OCI-LY7 (cell line): ENCODE results near the gene GPRC5D. TPM values are rescaled to one million over a fixed set of nuclear protein-coding genes. Genes with fewer than 3 reads are reported as not detected.

Experiments used
- Bru-seq: library from RNA; stranded (reverse); fragments of 400-500 nt; gene quantifications from one replicate; lab custom pipeline; 2021; lab: Mats Ljungman, UMichigan
- BruChase-seq, 2 experiments: library from RNA; stranded (reverse); fragments of 400-500 nt; gene quantifications; one replicate each; lab custom pipeline; 2021; lab: Mats Ljungman, UMichigan
- BruUV-seq: library from RNA; stranded (reverse); fragments of 400-500 nt; replicated peaks from 2 replicates; lab custom pipeline; 2021; lab: Mats Ljungman, UMichigan
- CTCF ChIA-PET: fragments of 300-600 bp; sonication (Branson Sonifier 250); formaldehyde crosslinking; loops from one replicate; lab custom pipeline; 2022; ENCODE audit warnings: antibody characterized with exemption; ENCODE audit not compliant: unreplicated experiment; lab: Charles Lee
- POLR2A ChIA-PET: fragments of 300-600 bp; sonication (Branson Sonifier 250); formaldehyde crosslinking; loops from one replicate; lab custom pipeline; 2022; ENCODE audit warnings: antibody characterized with exemption; lab: Charles Lee
- DNase-seq: peaks from one replicate; pipeline ENCODE4 v3.0.0-alpha.2; 2015; ENCODE audit warnings: low spot score
- H2AFZ ChIP-seq: fragments of 200-600 bp; sonication (generic), shearing (Covaris generic); 2 replicates; pipeline ENCODE4 v1.6.1; 2014; ENCODE audit warnings: mild to moderate bottlenecking, antibody characterized with exemption, low read length, moderate library complexity
- H3K27ac ChIP-seq: fragments of 200-600 bp; sonication (generic); 2 replicates; pipeline ENCODE4 v1.5.1; 2014; ENCODE audit warnings: mixed run types, low read depth, mild to moderate bottlenecking, moderate library complexity, low read length, inconsistent platforms; ENCODE audit not compliant: poor library complexity, severe bottlenecking
- H3K36me3 ChIP-seq: fragments of 200-600 bp; sonication (generic); 2 replicates; pipeline ENCODE4 v1.6.1; 2014; ENCODE audit warnings: mild to moderate bottlenecking, antibody characterized with exemption, low read length, moderate library complexity, mixed read lengths; ENCODE audit not compliant: insufficient read depth
- H3K4me1 ChIP-seq: fragments of 200-600 bp; sonication (generic); 2 replicates; pipeline ENCODE4 v1.5.1; 2014; ENCODE audit warnings: mild to moderate bottlenecking, low read length; ENCODE audit not compliant: insufficient read depth, poor library complexity, severe bottlenecking
- H3K4me2 ChIP-seq: fragments of 200-600 bp; sonication (generic); 2 replicates; pipeline ENCODE4 v1.6.1; 2014; ENCODE audit warnings: mild to moderate bottlenecking, low read length
- H3K4me3 ChIP-seq: fragments of 200-600 bp; sonication (generic); 2 replicates; pipeline ENCODE4 v1.5.1; 2014; ENCODE audit warnings: mild to moderate bottlenecking, low read depth, low read length; ENCODE audit not compliant: poor library complexity, severe bottlenecking
- H3K79me2 ChIP-seq: fragments of 200-600 bp; sonication (generic); 2 replicates; pipeline ENCODE4 v1.6.1; 2016; ENCODE audit warnings: low read depth, mild to moderate bottlenecking, low read length, moderate library complexity, mixed read lengths; ENCODE audit not compliant: insufficient read depth
- H3K9me2 ChIP-seq: fragments of 200-600 bp; sonication (generic); 2 replicates; pipeline ENCODE4 v1.6.1; 2016; ENCODE audit warnings: mild to moderate bottlenecking, low read length, mixed read lengths; ENCODE audit not compliant: insufficient read depth
- H3K9me3 ChIP-seq: fragments of 200-600 bp; sonication (generic); 2 replicates; pipeline ENCODE4 v1.6.1; 2014; ENCODE audit warnings: mild to moderate bottlenecking, mixed run types, low read length, mixed read lengths
- H4K20me1 ChIP-seq: fragments of 200-600 bp; sonication (generic); 2 replicates; pipeline ENCODE4 v1.6.1; 2014; ENCODE audit warnings: mild to moderate bottlenecking, antibody characterized with exemption, low read length, moderate library complexity, mixed read lengths; ENCODE audit not compliant: insufficient read depth
- CTCF ChIP-seq: fragments of 200-600 bp; sonication (generic); conservative IDR thresholded peaks from 2 replicates; pipeline ENCODE4 v1.5.1; 2014; ENCODE audit warnings: mild to moderate bottlenecking, antibody characterized with exemption, low read length, moderate library complexity, mixed read lengths
- EZH2phosphoT487 ChIP-seq: fragments of 200-600 bp; sonication (generic); IDR thresholded peaks from 2 replicates; pipeline ENCODE4 v1.6.1; 2018; ENCODE audit warnings: low read depth, borderline replicate concordance, mild to moderate bottlenecking, mixed run types, antibody characterized with exemption, low read length, moderate library complexity, mixed read lengths
- intact Hi-C: fragments of 100-400 bp; cut with micrococcal nuclease; formaldehyde crosslinking; loops from one replicate; pipeline ENCODE4 v1.10.0; 2022; ENCODE audit not compliant: unreplicated experiment
- long read RNA-seq: library from polyadenylated mRNA; stranded (forward); transcript quantifications from one replicate; pipeline ENCODE4 v2.0.0, GENCODE V29; 2022
- total RNA-seq, 2 experiments: library from RNA; depleted of rRNA in 1 of 2; stranded (reverse); fragments of >200 nt in 1 of 2; shearing (Covaris generic) in 1 of 2; gene quantifications; 2 replicates each; pipeline ENCODE4 v1.2.3, GENCODE V29; 2014 to 2022

The GPRC5D gene
- total RNA-seq (2014; rRNA removed; shearing (Covaris generic)) (not detected in 2 replicates), total RNA-seq (2022) (not detected in 2 replicates), Bru-seq, nascent RNA (not detected), BruChase-seq, experiment 1, labeled RNA remaining after a 6-hour chase (not detected), BruChase-seq, experiment 2, labeled RNA remaining after a 2-hour chase (not detected)
- long read RNA-seq: 0 reads

DNA sequence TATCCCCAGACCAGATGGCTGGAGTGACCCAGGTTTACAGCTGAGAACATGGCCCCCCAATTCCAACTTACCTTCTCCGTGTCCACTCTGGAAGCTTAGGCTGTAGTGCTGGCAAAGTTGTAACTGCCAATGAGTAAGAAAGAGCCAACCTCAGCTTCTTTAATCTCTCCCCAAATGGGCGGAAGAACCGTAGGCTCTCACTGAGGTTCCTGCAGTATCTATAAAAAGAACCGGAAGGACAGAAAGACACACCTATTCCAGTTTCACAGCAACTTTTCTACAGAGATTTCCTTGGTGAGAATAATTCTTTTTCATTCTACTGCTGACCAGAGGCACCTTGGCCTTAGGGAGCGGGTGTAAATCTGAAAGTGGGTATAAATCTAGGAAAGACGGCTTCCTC is at the start of gene GPRC5D:
Gene GPRC5D (minus strand): TSS at position 135 of the 400 bp plus-strand sequence. CDS start 1,786 bp downstream, outside the sequence.
- Histone ChIP-seq H3K4me1 (no peaks in the 10 kb centered on the region), H3K4me2 (no peak within 1 kb of the TSS), H3K9me2 (no peaks in the 10 kb centered on the region), H3K4me3 (no peak within 1 kb of the TSS), H3K9me3 (no peaks in the 10 kb centered on the region), H3K27ac (no peak within 1 kb of the TSS), H2AFZ (no peak within 1 kb of the TSS), H3K79me2 (no peaks in the 10 kb centered on the region), H4K20me1 (no peaks in the 10 kb centered on the region), H3K36me3 (no peaks in the 10 kb centered on the region)
- POLR2A ChIA-PET: no interaction called here
- intact Hi-C loops: no loop called here
- CTCF ChIA-PET: no interaction called here
- TF ChIP-seq EZH2phosphoT487: no peak
- TF ChIP-seq CTCF: no peak
- BruUV-seq: no TSS peak
- DNase-seq: no peak

DNA sequence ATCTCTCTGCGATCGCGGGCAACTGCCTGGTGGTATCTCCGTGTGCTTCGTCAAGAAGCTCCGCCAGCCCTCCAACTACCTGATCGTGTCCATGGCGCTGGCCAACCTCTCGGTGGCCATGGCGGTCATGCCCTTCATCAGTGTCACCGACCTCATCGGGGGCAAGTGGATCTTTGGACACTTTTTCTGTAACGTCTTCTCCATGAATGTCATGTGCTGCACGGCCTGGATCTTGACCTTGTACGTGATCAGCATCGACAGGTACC is 49.7 kb upstream of the GPRC5D start:
- POLR2A ChIA-PET: no interaction called here
- H3K4me2 ChIP-seq: no peak overlapping the region
- TF ChIP-seq EZH2phosphoT487 (no peak), CTCF (no peak)

More for the DNA sequence above, 49.7 kb upstream of the GPRC5D start:
- Histone ChIP-seq H3K4me3 (no peak overlapping the region), H3K9me2 (no peaks in the 10 kb centered on the region), H3K79me2 (no peaks in the 10 kb centered on the region), H3K4me1 (peaks cover 9% of the 10 kb centered on the region), H3K36me3 (no peaks in the 10 kb centered on the region), H4K20me1 (no peaks in the 10 kb centered on the region), H2AFZ (no peak overlapping the region), H3K27ac (no peak overlapping the region), H3K9me3 (no peaks in the 10 kb centered on the region)
- CTCF ChIA-PET: no interaction called here
- no TSS peak for BruUV-seq
- DNase-seq: no peak
- intact Hi-C loops: loop anchor here (2.0 to 10.0 kb wide), 2 partner anchors 85 to 217 kb away; partner anchors contain the start of gene APOLD1
